Ramos (cell line): Measurements from ENCODE around the gene WFDC1.
"Not testable (repeated sequence)": the region's sequence is repeated elsewhere in the genome, so short reads cannot be mapped to it uniquely, and the experiment has no call there.

Source experiments
- in situ Hi-C: fragments of 300-500 bp; cut with MboI; formaldehyde crosslinking; loops from one replicate; pipeline ENCODE4 v1.14.3; 2022; ENCODE audit warnings: low sequenced_read_pairs; ENCODE audit not compliant: unreplicated experiment

Gene WFDC1

GRCh38 chr16:84323606-84324005 lies 28.9 kb downstream of the WFDC1 start:
- in situ Hi-C loops: no loop called here

DNA sequence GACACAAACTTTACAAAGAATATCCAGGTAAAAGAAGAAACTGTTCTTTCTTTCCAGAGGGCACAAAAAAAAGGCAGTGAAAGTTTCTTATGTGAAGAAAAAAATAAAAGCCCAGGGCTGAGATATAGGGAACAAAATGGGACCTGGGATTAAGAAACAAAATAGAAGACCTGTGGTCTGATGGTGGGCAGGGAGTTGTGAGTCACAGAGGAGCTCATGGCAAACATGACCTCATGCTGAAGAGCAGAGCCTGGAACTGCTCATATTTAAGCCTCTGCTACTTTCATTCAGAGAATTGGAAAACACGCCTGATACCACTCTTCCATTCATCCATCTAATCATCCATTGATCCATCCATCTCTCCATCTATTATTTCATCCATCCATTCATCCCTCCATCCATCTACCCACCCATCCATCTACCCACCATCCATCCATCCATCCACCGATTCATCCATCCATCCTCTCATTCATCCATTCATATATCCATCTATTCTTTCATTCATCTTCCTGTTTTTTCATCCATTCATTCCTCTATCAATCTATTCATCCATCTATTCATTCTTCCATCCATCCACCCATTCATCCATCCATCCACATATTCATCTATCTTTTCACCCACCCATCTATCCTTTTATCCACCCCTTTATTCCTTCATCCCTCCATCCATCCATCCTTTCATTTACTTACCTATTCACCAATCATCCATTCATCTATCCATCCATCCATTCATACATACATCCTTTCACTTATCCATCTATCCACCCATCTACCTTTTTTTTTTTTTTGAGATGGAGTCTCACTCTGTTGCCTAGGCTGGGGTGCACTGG lies 30.0 kb downstream of the WFDC1 start:
- in situ Hi-C loops: no loop called here

- in situ Hi-C loops: no loop called here
Observed at GRCh38 chr16:84326545-84326944, 31.9 kb downstream of the WFDC1 start.

- in situ Hi-C loops: no loop called here
Observed at GRCh38 chr16:84327926-84328505, 33.3 kb downstream of the WFDC1 start.

GRCh38 chr16:84329016-84329415 lies 34.3 kb downstream of the WFDC1 start:
- in situ Hi-C loops: no loop called here

DNA sequence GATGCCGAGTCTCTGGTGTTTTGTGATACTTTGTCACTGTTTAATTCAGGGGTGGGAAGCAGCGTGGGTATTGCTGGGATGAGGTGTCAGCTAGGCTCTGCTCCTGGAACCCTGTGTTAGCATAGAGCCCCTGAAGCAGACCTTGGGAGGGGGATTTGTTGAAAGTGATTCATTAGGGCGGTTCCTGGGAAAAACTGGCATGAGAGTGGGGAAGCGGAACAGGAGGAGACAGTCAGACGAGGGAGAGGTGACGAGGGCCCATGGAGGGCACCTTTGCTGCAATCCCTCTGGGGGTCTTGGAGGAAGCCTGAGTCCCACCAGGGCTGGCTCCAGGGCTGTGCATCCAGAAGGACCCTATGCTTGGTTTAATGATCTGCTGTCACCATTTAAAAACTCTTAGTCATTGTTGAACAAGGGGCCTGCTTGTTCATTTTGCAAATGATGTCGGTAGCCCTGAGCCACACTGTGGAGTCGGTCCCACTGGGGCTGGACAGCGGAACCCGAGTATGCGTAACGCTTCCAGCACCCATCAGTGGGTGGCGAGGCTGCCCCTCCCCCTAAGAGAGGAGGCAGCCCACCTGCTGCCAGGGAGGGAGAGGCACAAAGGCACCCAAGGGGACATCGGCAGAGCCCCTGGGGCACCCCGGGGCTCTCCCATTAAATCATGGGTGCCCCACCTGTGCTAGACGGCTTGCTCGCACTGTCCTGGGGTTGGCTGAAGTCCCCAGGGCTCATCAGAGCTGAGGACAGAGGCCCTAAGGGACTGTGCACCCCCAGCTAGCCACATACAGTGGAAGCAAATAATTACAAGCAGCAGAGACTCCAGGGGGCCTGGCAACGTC lies 35.4 kb downstream of the WFDC1 start:
- in situ Hi-C loops: no loop called here

DNA sequence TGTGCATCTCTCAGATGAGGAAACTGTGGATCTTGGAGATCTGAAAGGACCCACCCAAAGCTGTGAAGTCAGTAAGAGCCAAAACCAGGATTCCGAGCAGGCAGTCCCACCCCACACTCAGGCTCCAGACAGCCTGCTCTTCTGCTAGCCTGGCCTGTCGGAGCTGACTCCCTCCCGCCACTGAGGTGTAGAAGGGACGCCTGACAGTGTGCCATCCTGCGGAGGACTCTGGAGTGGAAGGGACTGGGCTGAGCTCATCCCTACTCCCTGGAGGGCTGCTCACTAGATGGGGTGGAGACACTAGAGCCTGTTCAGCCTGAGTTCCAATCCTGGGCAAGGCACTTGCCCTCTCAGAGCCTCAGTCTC lies 36.0 kb downstream of the WFDC1 start:
- in situ Hi-C loops: no loop called here

DNA sequence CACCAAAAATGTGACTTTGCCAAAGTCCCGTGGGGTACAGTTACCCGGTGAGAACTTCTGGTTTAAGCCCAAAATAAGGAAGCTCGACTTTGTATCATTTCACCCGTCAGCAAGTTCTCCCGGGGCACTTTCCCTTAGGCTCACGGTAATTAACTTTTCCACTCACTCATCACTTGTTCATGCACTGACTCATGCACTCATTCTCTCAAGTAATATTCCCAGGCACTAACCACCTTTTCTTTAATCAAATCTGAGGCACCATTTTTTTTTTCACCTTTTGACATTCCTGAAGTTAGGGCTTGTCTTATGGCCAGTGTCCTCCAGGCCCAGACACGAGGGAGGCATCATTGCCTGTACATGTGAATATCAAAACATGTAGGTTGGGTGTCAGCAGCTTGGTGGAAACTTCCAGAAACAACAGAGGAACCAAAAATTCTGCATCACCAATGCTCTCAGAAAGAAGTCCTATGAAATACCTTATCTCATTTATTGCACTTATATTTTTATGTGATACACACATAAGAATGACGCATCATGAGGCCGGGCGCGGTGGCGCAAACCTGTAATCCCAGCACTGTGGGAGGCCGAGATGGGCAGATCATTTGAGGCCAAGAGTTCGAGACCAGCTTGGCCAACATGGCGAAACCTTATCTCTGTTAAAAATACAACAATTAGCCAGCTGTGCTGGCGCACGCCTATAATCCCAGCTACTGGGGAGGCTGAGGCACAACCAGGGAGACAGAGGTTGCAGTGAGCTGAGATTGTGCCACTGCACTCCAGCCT lies 37.5 kb downstream of the WFDC1 start:
- in situ Hi-C loops: no loop called here

DNA sequence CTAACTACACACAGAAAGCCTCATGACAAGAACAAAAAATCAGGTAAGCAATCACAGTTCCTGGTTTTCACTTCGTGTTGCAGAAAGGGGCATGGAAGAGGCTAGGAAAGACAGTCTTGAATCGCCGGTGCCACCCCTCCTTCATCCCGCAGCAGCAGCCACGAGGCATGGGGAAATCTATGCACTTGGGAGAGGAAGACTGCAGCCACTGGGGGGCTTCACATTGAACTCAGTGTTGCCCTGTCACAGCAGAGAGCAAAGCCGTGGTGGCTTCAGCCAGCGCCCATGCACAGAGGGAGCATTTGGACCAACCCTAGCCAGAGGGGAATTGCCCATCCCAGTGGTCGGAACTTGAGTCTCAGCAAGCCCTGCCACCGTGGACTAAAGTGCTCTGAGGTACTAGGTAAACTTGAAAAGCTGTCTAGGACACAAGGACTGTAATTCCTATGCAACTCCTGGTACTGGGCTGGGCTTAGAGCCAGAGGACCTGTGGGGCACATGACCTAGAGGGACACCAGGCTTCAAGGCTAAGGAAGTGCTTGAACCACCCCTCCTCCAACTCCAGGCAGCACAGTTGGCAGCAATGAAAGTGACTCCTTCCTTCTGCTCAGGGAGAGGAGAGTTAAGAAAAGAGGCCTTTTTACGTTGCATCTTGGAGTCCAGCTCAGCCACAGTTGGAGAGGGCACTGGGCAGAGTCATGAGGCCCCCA lies 38.5 kb downstream of the WFDC1 start:
- in situ Hi-C loops: no loop called here

DNA sequence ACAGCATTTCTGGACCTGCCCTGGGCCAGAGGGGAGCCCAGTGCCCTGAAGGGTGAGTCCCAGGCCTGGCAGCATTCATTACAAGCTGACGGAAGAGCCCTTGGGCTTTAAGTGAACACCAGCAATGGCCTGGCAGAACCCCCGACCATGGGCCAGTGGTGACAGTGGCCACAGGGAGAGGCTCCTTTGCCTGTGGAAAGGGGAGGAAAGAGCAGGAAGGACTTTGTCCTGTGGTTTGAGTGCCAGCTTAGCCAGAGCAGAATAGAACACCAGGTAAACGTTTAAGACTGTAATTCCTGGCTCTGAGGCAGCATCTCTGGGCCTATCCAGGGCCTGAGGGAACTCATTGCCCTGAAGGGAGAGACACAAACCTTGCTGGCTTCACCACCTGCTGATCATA lies 39.4 kb downstream of the WFDC1 start:
- in situ Hi-C loops: no loop called here

- in situ Hi-C loops: no loop called here
Observed at GRCh38 chr16:84334482-84334881, 39.8 kb downstream of the WFDC1 start.

- in situ Hi-C loops: not testable (repeated sequence)
Observed at GRCh38 chr16:84337236-84337635, 42.6 kb downstream of the WFDC1 start.

DNA sequence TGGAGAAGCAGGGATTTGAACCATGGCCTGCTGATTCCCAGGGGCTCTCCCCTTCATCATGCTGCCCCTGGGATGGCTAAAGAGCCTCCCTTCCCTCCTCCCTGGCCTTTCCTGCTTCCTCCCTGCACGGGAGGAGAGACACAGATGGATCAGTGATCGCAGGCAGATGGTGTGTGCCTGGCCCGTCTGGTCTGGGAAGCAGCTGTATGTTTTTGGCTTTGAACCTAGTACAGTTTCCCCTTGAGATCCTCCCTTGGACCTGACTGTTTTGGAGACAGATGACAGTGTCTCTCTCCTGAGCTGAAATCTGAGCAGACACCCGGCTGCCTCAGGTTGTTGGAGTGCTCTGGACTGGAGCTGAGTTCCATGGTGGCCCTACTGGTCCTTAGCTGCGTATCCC lies 44.6 kb downstream of the WFDC1 start:
- in situ Hi-C loops: no loop called here

DNA sequence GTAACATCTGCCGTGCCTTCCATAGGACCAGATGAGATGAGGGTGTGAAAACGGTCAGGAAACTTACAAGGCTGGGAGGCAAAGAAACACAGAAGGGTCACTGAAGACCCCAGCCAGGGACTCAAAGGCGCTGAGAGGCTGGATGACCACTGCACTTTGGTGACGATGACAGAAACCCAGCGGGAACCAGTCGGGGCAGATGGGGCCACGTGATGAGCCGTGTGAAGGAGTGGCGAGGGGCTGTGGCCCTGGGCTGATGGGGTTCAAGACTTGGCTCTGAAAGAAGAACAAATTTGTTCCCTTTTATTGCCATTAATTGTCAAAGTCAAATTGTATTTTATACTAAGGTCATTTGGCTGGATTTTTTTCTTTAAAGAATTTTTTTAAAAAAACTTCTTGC lies 45.1 kb downstream of the WFDC1 start:
- in situ Hi-C loops: no loop called here

GRCh38 chr16:84340325-84341040 lies 45.8 kb downstream of the WFDC1 start:
- in situ Hi-C loops: no loop called here

DNA sequence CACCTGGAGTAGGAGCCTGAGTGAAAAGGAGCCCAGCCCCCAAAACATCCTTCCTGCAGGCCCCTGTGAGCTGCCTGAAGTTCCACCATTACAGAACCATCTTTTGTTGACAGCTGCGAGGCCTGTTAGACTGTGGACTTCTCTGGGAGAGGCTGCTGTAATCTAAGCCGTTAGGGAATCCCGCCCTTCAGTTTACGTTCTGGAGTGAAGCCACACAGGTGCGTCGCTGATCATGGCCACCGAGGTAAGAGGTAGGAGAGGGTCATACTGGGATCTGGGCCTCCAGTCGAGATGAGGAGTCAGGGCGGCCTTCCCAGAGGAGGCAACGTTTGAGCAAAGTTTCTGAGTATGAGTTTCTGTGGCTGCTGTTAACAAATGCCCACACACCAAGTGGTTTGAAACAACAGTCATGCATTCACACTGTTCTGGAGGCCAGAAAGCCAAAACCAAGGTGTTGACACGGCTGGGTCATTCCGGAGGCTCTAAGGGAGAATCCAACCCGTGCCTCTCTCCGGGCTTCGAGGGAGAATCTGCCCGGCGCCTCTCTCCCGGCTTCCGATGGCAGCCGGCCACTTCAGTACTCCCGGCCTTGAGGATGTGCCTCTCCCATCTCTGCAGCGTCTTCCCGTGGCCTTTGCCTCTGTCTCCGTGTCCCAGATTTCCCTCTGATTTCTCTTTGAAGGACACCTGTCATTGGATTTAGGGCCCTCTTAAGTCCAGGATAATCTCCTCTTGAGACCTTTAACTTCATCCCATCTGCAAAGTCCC lies 47.0 kb downstream of the WFDC1 start:
- in situ Hi-C loops: no loop called here

DNA sequence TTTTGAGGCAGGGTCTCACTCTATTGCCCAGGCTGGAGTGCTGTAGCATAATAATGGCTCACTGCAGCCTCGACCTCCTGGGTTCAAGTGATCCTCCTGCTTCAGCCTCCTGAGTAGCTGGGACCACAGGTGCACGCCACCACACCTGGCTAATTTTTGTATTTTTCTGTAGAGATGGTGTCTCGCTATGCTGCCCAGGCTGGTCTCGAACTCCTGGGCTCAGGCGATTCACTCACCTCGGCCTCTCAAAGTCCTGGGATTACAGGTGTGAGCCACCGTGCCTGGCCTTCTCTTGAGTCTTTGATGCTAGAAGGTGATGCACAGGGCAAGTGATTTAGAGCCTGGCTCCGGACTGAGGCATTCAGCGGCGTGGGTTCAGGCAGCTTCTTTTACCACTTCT lies 49.1 kb downstream of the WFDC1 start:
- in situ Hi-C loops: not testable (repeated sequence)

GRCh38 chr16:84344781-84345180 lies 50.1 kb downstream of the WFDC1 start:
- in situ Hi-C loops: no loop called here
